ENCODE results near the gene STEAP1B.

The STEAP1B gene

DNA sequence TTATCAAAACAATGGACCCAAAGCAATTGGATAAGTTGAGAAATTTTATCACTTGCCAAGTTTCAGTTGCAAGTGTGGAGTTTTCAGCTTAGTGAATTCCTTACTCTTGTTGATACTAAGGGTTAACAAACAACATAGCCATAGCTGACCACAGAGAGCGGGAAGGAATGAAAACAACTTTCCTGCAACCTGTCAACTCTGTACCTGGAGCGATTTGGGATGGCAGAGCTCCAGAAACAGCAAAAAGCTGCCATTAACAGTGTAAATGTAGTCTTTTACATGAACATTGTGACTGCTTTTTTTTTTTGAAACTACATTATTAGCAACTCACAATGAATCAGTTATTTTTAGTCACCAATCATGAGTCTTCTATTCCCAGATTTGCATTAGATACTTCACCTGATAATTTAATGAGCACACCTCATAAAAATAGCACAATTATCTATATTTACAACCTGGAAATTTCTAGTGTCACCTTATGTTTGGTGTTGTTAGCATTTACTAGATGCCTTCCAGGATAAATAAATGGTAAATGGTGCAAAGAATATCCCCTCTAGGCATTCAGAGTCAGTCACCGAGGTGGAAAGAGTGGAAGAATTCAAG, 95.5 kb downstream of the STEAP1B start:
- no peak overlapping the region for H3K9ac ChIP-seq (ENCODE audit: insufficient read length)
- DNase-seq (ENCODE audit: low read depth, low spot score): no peak
- H3K36me3 ChIP-seq (ENCODE audit: insufficient read depth, low read length): no peaks in the 10 kb centered on the region
- H3K4me3 ChIP-seq: no peak overlapping the region
- TF ChIP-seq EZH2 (IDR thresholded peaks at IDR 0.05) (no peak), POLR2AphosphoS5 (IDR thresholded peaks at IDR 0.05; ENCODE audit: borderline replicate concordance, low read depth, low read length) (no peak), FOXP2 (optimal IDR thresholded peaks at IDR 0.05; ENCODE audit: control extremely low read depth, extremely low read length, insufficient read depth) (no peak)
- no peaks in the 10 kb centered on the region for H3K9me3 ChIP-seq (ENCODE audit: low read depth, low read length)
- no peak overlapping the region for H3K27ac ChIP-seq

GRCh38 chr7:22403344-22403743, 96.6 kb downstream of the STEAP1B start:
- Histone ChIP-seq H3K9ac (ENCODE audit: insufficient read length) (no peak overlapping the region), H3K9me3 (ENCODE audit: low read depth, low read length) (no peaks in the 10 kb centered on the region), H3K4me3 (no peak overlapping the region), H3K36me3 (ENCODE audit: insufficient read depth, low read length) (no peaks in the 10 kb centered on the region), H3K27ac (no peak overlapping the region)
- TF ChIP-seq EZH2 (IDR thresholded peaks at IDR 0.05) (no peak), FOXP2 (optimal IDR thresholded peaks at IDR 0.05; ENCODE audit: control extremely low read depth, extremely low read length, insufficient read depth) (no peak), POLR2AphosphoS5 (IDR thresholded peaks at IDR 0.05; ENCODE audit: borderline replicate concordance, low read depth, low read length) (no peak)
- no peak for DNase-seq (ENCODE audit: low read depth, low spot score)

GRCh38 chr7:22402250-22402649, 97.7 kb downstream of the STEAP1B start:
- Histone ChIP-seq H3K9ac (ENCODE audit: insufficient read length) (no peak overlapping the region), H3K27ac (no peak overlapping the region), H3K4me3 (no peak overlapping the region), H3K9me3 (ENCODE audit: low read depth, low read length) (no peaks in the 10 kb centered on the region), H3K36me3 (ENCODE audit: insufficient read depth, low read length) (no peaks in the 10 kb centered on the region)
- DNase-seq (ENCODE audit: low read depth, low spot score): no peak
- TF ChIP-seq POLR2AphosphoS5 (IDR thresholded peaks at IDR 0.05; ENCODE audit: borderline replicate concordance, low read depth, low read length) (no peak), EZH2 (IDR thresholded peaks at IDR 0.05) (no peak), FOXP2 (optimal IDR thresholded peaks at IDR 0.05; ENCODE audit: control extremely low read depth, extremely low read length, insufficient read depth) (no peak)

DNA sequence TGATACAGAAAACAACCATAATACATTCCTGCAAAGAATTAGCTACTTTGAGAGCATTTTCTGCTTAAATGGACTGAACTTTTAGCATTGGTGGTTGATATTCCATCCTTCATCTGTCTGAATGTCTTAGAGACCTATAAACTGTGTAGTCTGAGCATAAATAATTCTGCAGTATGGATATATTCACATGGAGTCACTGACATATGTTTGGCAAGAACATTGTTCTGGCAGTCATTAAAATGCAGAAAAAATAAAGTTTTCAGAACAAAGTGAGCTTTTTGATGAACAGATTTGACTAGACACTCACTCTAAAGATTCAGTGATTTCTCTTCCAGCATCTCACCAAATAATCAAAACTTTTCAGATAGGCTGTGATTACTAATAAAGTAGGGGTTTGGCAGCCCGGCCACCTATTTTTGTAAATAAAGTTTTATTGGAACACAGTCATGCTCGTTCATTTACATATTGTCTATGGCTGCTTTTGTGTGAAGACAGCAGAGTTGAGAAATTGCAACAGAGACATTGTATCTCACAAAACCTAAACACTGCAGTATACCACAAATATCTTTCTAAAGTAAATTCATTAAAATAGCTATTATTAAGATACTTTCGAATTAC, 98.9 kb downstream of the STEAP1B start:
- no peak for DNase-seq (ENCODE audit: low read depth, low spot score)
- TF ChIP-seq EZH2 (IDR thresholded peaks at IDR 0.05) (no peak), FOXP2 (optimal IDR thresholded peaks at IDR 0.05; ENCODE audit: control extremely low read depth, extremely low read length, insufficient read depth) (no peak), POLR2AphosphoS5 (IDR thresholded peaks at IDR 0.05; ENCODE audit: borderline replicate concordance, low read depth, low read length) (no peak)
- no peak overlapping the region for H3K4me3 ChIP-seq
- no peak overlapping the region for H3K27ac ChIP-seq
- no peak overlapping the region for H3K9ac ChIP-seq (ENCODE audit: insufficient read length)
- no peaks in the 10 kb centered on the region for H3K36me3 ChIP-seq (ENCODE audit: insufficient read depth, low read length)
- H3K9me3 ChIP-seq (ENCODE audit: low read depth, low read length): no peaks in the 10 kb centered on the region

DNA sequence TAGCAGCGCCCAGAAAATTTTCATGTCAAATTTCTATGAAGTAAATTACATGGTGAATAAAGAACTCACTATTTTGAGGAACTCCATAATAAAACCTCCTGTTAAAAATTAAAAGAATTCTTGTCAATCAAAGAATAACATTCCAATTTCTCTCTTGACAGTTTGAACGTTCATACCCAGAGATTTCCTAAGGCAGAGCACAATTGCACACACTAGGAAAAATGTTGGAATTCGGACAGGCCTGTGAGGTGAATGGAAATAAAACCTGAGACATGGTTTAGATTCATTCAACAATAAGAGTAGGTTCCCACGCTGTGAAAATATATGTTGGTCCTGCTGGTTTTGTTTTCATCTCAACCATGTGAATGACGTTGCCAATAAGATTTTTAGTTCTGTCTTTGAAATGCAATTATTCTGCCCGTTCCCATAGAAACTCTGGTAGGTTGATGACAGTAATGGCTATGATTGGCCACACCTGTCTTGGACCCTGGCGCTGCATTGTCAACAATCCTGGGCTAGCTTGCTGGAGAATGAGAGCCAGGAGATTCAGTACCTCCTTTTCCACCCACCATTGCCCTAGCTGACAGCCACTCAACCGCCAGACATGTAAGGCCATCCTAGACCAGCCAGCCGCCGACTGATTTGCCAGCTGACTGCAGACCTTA, 99.7 kb downstream of the STEAP1B start:
- no peaks in the 10 kb centered on the region for H3K36me3 ChIP-seq (ENCODE audit: insufficient read depth, low read length)
- H3K9ac ChIP-seq (ENCODE audit: insufficient read length): no peak overlapping the region
- TF ChIP-seq EZH2 (IDR thresholded peaks at IDR 0.05) (no peak), POLR2AphosphoS5 (IDR thresholded peaks at IDR 0.05; ENCODE audit: borderline replicate concordance, low read depth, low read length) (no peak)
- H3K9me3 ChIP-seq (ENCODE audit: low read depth, low read length): no peaks in the 10 kb centered on the region
- no peak overlapping the region for H3K27ac ChIP-seq
- H3K4me3 ChIP-seq: no peak overlapping the region
- DNase-seq (ENCODE audit: low read depth, low spot score): no peak

DNA sequence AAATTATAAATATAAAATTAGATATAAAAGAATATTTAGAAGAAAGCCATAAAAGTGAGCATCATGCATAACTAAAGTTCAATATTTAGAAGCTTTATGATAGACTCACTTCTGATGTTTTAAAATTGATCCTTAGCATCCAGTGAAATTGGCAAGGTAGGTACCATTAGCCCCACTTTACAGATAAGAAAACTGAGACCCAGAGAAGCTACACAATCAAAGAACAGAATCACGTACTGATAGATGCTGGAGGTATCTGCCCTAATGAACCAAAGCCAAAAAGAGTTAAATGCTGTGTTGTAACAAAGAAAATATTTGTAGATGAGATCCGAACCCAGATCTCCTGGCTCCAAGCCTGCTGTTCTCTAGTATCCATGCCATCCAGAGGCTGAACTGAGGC, 100.4 kb downstream of the STEAP1B start:
- Histone ChIP-seq H3K9me3 (ENCODE audit: low read depth, low read length) (no peaks in the 10 kb centered on the region), H3K9ac (ENCODE audit: insufficient read length) (no peak overlapping the region), H3K36me3 (ENCODE audit: insufficient read depth, low read length) (no peaks in the 10 kb centered on the region), H3K27ac (no peak overlapping the region), H3K4me3 (no peak overlapping the region)
- no peak for DNase-seq (ENCODE audit: low read depth, low spot score)
- no peak for TF ChIP-seq FOXP2 (optimal IDR thresholded peaks at IDR 0.05; ENCODE audit: control extremely low read depth, extremely low read length, insufficient read depth)
- TF ChIP-seq EZH2 (IDR thresholded peaks at IDR 0.05): no peak
- no peak for TF ChIP-seq POLR2AphosphoS5 (IDR thresholded peaks at IDR 0.05; ENCODE audit: borderline replicate concordance, low read depth, low read length)

- no peak overlapping the region for H3K27ac ChIP-seq
- no peaks in the 10 kb centered on the region for H3K36me3 ChIP-seq (ENCODE audit: insufficient read depth, low read length)
- no peak overlapping the region for H3K9ac ChIP-seq (ENCODE audit: insufficient read length)
- H3K9me3 ChIP-seq (ENCODE audit: low read depth, low read length): no peaks in the 10 kb centered on the region
- no peak overlapping the region for H3K4me3 ChIP-seq
- DNase-seq (ENCODE audit: low read depth, low spot score): no peak
- TF ChIP-seq EZH2 (IDR thresholded peaks at IDR 0.05): no peak
- TF ChIP-seq FOXP2 (optimal IDR thresholded peaks at IDR 0.05; ENCODE audit: control extremely low read depth, extremely low read length, insufficient read depth): no peak
- no peak for TF ChIP-seq POLR2AphosphoS5 (IDR thresholded peaks at IDR 0.05; ENCODE audit: borderline replicate concordance, low read depth, low read length)
Observed at GRCh38 chr7:22399091-22399490, 100.9 kb downstream of the STEAP1B start.

DNA sequence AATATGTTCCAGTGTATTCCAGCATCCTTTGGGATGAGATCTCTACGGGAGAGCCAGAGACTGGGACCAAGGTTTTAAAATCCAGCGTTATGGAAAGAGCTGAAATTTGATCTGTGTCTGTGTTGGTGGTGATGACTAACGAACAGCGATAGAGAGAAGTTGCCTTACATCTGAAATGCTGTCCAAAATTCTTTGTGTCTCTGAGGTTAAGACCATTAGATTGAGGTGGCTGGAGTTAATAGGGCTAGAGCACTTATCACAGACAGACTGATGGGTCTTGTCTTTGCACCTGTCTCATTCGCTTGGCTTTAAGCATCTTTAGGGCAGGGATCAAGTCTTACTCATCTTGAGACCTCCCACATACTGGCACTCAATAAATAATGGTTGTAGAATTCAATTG, 102.0 kb downstream of the STEAP1B start:
- Histone ChIP-seq H3K9me3 (ENCODE audit: low read depth, low read length) (no peaks in the 10 kb centered on the region), H3K4me3 (no peak overlapping the region), H3K9ac (ENCODE audit: insufficient read length) (no peak overlapping the region), H3K27ac (no peak overlapping the region), H3K36me3 (ENCODE audit: insufficient read depth, low read length) (no peaks in the 10 kb centered on the region)
- TF ChIP-seq POLR2AphosphoS5 (IDR thresholded peaks at IDR 0.05; ENCODE audit: borderline replicate concordance, low read depth, low read length) (no peak), EZH2 (IDR thresholded peaks at IDR 0.05) (no peak), FOXP2 (optimal IDR thresholded peaks at IDR 0.05; ENCODE audit: control extremely low read depth, extremely low read length, insufficient read depth) (no peak)
- DNase-seq (ENCODE audit: low read depth, low spot score): no peak
